HG03378 (cell line): Measurements from ENCODE around the gene KDM4C.
A peak's percentile ranks its signal among the peaks of the same experiment; 100 is the strongest.

Experiments
- ATAC-seq: cut with Tn5 transposase; IDR thresholded peaks from one replicate; pipeline ENCODE4 v1.9.1; 2021; ENCODE audit warnings: mild to moderate bottlenecking, moderate library complexity; ENCODE audit not compliant: unreplicated experiment

Gene KDM4C

GRCh38 chr9:6960777-6961176 lies 203.0 kb downstream of the KDM4C start:
- ATAC-seq: peak; percentile 58

- ATAC-seq: no peak
These were observed 204.2 kb downstream of the KDM4C start for GRCh38 chr9:6961845-6962522.

GRCh38 chr9:6965566-6965965 lies 207.8 kb downstream of the KDM4C start:
- ATAC-seq: no peak

GRCh38 chr9:6968271-6968670 lies 210.5 kb downstream of the KDM4C start:
- ATAC-seq: no peak

- ATAC-seq: no peak
These were observed 212.0 kb downstream of the KDM4C start for GRCh38 chr9:6969805-6970204.

- ATAC-seq: no peak
These were observed 215.3 kb downstream of the KDM4C start for GRCh38 chr9:6973089-6973488.

GRCh38 chr9:6973762-6974161 lies 216.0 kb downstream of the KDM4C start:
- ATAC-seq: peak; percentile 99

- ATAC-seq: no peak
These were observed 217.4 kb downstream of the KDM4C start for GRCh38 chr9:6975198-6975597.

GRCh38 chr9:6977761-6978160 lies 220.0 kb downstream of the KDM4C start:
- no peak for ATAC-seq

GRCh38 chr9:6978591-6978990 lies 220.8 kb downstream of the KDM4C start:
- no peak for ATAC-seq

GRCh38 chr9:6984941-6985578 lies 227.3 kb downstream of the KDM4C start:
- ATAC-seq: no peak

- ATAC-seq: no peak
These were observed 228.5 kb downstream of the KDM4C start for GRCh38 chr9:6986141-6986815.

- no peak for ATAC-seq
These were observed 229.6 kb downstream of the KDM4C start for GRCh38 chr9:6987381-6987780.

GRCh38 chr9:6991418-6991817 lies 233.6 kb downstream of the KDM4C start:
- no peak for ATAC-seq

GRCh38 chr9:6996061-6996854 lies 238.5 kb downstream of the KDM4C start:
- no peak for ATAC-seq

GRCh38 chr9:6997330-6997729 lies 239.6 kb downstream of the KDM4C start:
- ATAC-seq: no peak

GRCh38 chr9:6999794-7000193 lies 242.0 kb downstream of the KDM4C start:
- no peak for ATAC-seq

- no peak for ATAC-seq
These were observed 243.8 kb downstream of the KDM4C start for GRCh38 chr9:7001571-7001970.

GRCh38 chr9:7003861-7004260 lies 246.1 kb downstream of the KDM4C start:
- no peak for ATAC-seq

GRCh38 chr9:7006417-7006816 lies 248.6 kb downstream of the KDM4C start:
- no peak for ATAC-seq

GRCh38 chr9:7008411-7008810 lies 250.6 kb downstream of the KDM4C start:
- ATAC-seq: no peak
